Stimulated activated CD8-positive, alpha-beta memory T cell treated with anti-CD3 and anti-CD28 coated beads, Interleukin-15, amount 100 ng/mL, for 4 hours (primary cell): ENCODE measurements around the gene LAMC3.

Source experiments
- DNase-seq, 2 donors: peaks; one replicate each; pipeline ENCODE4 v3.0.0-alpha.2; 2020; ENCODE audit warnings: low read depth in 2 of 2

LAMC3 gene

DNA sequence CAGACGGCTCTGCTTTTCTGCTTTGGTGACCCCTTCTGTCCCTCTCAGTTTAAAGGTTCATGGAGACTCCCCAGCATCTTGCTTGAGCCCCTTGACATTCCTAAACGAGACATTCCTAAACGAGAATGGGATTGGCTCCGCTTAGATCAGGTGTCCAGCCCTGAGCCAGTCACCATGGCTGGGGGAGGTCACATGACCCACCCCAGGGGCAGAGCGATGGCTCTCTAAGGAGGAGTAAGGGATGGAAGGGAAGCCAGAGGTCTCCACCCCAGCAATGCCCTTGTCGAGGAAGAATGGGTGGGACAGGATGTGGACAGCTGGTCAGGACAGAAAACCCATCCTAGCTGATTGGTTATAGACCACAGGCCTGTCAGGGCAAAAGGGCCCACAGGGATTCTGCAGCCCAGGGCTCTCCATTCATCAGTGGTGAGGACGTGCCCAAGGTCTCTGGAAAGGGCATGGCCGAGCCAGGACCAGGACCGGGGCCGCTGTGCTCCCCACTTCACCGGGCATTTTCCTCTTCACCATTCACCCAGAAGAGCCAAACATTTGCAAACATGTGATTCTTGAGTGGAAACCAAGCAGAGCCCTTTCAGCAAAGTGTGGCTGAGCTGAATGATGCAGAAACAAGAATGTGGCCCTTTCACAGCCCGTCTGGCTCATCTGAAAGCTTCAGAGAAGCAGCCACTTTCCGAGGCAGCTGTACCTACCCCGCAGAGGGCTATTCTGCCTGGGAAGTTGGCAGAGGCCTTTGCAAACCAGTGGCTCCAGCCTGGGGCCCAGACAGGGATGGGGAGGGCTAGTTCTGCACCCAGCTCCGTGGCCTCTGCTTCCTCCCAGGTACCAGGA, 67.6 kb downstream of the LAMC3 start:
- DNase-seq: no peak

- no peak for DNase-seq
These were observed 69.7 kb downstream of the LAMC3 start for GRCh38 chr9:131078427-131079366.

GRCh38 chr9:131080589-131080988, 71.6 kb downstream of the LAMC3 start:
- no peak for DNase-seq

DNA sequence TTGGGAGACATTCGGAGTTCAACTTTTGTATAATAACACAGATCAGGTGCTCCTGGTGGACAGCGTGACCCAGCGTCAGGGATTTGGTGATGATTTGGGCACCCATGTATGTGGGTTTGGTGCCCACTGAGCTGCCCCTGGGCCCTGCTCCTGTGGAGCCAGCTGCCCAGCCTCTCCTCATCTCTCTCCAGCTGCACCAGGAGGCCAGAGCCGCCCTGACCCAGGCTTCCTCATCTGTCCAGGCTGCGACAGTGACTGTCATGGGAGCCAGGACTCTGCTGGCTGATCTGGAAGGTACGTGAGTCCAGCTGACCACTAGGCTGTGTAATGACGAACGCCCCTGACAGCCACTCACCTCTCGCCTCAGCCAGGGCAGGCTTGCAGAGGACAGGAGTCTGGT, 72.9 kb downstream of the LAMC3 start:
- DNase-seq: no peak

DNA sequence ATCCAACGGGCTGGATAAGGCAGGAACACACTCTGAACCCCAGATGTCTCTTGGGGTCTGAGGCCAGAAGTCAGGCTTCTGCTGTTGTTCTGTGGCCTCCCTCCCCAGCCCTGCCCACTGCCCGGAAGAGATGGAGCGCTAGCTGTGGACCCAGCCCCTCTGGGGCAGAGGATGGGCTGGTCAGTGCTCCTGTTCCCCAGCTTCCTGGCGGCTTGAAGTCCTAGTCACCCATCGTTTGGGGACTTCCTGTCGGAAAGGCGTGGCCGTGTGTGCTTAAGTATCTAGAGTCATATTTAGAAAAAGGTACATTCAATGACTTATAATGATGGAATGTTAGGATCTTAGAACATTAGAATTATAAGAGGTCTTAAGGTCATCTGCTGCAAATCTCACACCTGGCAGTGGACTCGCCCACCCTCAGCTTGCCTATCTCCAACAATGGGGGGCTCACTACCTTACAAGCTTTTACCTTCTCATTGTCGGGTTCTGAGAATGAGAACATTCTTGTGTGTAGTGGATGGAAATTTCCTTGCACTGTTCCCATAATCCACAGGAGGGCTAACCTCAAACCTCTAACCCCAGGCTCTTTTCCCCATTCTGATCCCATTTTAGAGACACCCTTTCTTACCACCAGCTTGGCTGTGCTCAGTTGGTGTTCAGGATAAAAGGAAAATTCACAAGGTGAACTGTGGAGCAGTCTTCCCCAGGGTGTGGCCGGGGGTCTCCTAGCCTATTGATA, 74.0 kb downstream of the LAMC3 start:
- DNase-seq: no peak

DNA sequence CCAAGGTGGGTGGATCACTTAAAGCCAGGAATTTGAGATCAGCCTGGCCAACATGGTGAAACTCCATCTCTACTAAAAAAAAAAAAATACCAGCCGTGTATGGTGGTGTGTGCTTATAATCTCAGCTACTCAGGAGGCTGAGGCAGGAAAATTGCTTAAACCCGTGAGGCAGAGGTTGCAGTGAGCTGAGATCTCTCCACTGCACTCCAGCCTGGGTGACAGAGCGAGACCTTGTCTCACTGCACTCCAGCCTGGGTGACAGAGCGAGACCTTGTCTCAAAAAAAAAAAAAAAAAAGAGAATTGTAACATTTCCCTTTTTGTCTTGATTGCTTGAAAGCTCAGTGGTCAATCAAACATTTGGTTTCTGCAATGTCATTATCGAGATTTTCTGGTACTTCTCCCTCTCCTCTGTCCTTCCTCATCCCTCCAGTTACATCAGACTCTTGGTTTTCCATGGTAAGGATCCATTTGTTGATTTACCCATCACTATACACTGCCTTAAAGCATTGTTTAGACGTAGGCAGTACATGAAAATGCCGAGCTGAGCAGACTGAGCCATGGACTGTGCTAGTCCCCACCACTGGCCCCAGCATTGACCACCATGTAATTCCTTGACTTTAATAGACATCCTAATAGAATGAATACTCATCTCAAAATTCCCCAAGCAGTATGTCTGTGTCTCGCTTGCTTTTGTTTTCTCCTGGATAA, 75.8 kb downstream of the LAMC3 start:
- no peak for DNase-seq

DNA sequence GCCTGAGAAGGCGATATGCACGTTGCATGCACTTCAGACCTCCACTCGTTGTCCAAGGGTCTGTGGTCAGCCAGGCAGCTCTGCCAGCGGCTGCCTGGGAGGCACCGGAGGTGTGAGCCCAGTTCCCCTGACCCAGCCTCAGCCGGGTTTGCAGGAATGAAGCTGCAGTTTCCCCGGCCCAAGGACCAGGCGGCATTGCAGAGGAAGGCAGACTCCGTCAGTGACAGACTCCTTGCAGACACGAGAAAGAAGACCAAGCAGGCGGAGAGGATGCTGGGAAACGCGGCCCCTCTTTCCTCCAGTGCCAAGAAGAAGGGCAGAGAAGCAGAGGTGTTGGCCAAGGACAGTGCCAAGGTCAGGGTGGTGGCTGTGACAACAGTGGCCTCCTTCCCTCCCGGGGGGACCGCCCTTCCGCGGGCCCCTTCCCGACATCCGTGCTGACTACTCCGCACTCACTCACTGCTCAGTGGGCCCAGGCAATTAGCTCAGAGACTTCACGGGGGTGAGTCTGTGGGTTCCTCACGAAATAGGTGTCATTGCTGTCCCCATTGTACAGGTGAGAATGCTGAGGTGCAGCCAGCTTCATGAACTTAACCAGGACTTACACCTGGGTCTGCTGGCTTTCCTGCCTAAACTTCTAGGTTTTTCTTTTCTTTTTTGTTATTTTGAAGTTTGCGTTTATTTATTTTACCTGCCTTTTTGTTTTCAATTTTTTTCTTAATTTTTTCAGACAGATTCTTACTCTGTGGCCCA, 76.6 kb downstream of the LAMC3 start:
- no peak for DNase-seq

DNA sequence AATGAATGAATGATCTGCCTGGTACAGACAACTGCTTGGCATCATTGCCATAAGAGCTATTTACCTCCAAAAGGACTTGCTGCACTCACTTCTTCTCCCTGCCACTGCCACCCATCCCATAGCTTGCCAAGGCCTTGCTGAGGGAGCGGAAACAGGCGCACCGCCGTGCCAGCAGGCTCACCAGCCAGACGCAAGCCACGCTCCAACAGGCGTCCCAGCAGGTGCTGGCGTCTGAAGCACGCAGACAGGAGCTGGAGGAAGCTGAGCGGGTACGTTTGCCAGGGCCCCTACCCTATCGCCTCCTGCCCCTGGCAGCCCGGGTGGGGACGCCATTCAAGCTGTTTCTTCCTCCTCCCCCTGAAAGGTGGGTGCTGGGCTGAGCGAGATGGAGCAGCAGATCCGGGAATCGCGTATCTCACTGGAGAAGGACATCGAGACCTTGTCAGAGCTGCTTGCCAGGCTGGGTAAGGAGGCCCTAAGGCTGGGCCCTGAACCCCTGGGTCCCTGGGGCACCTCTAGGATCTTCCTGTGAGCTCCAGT, 78.5 kb downstream of the LAMC3 start:
- no peak for DNase-seq

- no peak for DNase-seq
These were observed 81.2 kb downstream of the LAMC3 start for GRCh38 chr9:131090025-131090787.

DNA sequence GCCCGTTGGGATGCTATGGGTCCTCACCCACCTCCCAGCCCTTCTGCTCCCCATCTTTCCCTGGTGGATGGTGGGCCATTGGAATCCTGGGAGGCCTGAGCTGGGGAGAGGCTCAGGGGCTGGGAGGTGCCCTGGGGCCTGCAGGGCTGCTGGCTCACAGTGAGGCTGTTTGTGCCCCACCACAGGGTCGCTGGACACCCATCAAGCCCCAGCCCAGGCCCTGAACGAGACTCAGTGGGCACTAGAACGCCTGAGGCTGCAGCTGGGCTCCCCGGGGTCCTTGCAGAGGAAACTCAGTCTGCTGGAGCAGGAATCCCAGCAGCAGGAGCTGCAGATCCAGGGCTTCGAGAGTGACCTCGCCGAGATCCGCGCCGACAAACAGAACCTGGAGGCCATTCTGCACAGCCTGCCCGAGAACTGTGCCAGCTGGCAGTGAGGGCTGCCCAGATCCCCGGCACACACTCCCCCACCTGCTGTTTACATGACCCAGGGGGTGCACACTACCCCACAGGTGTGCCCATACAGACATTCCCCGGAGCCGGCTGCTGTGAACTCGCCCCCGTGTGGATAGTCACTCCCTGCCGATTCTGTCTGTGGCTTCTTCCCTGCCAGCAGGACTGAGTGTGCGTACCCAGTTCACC, 82.5 kb downstream of the LAMC3 start:
- no peak for DNase-seq

DNA sequence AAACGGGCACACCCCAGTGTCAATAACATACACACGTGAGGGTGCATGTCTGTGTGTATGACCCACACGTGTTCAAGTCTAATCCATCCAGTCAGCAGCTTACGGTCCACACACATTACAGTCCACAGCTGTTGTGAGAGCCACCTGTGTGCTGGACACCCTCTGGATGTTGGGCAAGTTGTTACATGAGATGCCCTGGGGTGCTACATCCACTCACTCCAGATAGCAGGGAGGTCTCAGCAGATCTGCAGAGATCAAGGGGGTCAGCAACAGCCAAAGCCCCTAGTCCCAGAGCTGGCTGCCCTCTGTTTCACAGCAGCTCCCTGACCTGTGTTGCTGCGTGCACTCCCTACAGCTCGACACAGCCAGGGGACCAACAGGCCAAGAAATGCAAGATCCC, 83.1 kb downstream of the LAMC3 start:
- DNase-seq: no peak

GRCh38 chr9:131092548-131093440, 83.8 kb downstream of the LAMC3 start:
- DNase-seq: no peak

DNA sequence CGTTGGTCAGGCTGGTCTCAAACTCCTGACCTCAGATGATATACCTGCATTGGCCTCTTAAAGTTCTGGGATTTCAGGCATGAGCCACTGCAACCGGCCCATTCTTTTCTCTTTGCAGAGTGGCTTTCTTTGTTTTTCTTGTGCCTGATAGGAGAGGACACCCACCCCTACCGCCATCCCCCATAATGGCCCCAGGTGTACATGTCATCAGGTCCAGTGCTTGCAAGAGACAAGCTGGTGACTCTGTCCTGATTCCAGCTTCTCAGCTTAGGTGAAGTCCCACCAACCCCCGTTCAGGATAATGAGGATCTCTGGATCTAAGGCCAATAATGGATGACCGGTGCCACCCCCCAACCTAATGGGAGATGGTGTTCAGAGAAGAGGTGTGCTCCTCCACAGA, 85.0 kb downstream of the LAMC3 start:
- DNase-seq: no peak

- no peak for DNase-seq
These were observed 85.6 kb downstream of the LAMC3 start for GRCh38 chr9:131094622-131095021.

DNA sequence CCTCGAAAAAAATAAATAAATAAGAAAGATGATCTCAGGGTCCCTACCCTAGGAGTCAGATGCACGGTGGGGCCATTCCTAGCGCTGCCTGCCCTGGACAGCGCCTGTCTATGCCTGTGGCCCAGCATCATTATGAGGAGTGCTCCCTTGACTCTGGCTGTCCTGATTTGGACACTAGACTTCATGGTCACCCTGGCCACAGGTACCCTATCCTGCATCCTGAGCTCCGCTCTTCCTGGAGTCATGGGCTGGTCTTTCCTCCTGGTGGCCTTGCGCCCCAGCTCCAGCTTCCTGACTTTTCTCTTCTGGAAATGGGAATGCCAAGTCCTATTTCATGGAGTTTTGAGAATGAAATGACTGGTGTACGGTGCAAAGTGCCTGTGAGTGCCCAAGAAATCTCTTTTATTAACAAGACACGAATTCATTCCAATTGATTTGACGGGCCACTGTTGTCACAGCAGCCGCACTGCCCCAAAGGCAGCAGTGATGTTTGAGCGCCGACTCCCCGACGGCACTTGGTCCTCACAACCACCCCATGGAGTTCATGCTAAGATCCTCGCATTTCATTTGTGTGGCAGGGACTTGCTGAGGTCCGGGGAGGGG, 86.8 kb downstream of the LAMC3 start:
- DNase-seq: no peak

DNA sequence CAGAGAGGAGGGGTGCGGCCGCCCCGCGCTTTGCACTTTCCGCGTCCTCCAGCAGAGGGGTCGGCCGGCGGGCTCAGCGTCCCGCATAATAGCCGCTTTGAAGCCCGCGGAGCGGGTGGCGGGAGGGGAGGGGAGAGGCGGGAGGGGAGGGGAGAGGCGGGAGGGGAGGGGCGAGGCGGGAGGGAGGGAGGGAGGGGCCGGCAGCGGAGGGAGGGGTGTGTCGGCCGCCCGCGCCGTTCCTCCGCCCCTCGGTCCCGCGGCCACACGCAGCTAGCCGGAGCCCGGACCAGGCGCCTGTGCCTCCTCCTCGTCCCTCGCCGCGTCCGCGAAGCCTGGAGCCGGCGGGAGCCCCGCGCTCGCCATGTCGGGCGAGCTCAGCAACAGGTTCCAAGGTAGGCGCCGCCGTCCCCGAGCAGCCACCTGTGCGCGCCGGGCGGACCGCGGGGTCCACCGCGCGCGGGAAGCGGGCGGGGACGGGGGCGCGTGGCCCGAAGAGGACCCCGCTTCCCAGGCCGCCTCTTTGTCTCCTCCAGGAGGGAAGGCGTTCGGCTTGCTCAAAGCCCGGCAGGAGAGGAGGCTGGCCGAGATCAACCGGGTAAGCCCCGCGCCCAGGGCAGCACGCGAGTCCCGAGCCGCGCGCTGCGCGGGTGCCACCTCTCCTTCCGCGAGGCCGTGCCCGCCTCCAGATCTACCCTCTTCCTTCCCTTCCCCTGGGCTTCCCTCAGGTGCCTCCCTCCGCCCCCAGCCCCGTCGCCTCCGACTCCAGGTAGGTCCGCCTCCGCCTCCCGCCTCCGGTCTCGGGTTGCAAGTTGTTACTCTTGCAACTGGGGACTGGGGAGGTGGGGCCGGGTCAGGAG, 87.5 kb downstream of the LAMC3 start, which contains the start of gene AIF1L:
TSS of gene AIF1L (plus strand) at position 263 of the 857 bp plus-strand sequence. CDS start at position 362, 99 bp downstream.
- DNase-seq: peak in 1 of 2 donors; percentile 3
